Stomach smooth muscle (tissue), 2 donors: ENCODE results near the gene SLC32A1.

Experiments
- H3K27ac ChIP-seq: one replicate; pipeline ENCODE4 v1.7.0; 2013; ENCODE audit warnings: mild to moderate bottlenecking, low read length, inconsistent platforms
- H3K27me3 ChIP-seq, 2 donors: one replicate each; pipeline ENCODE4 v1.7.0; 2013; ENCODE audit warnings: low read length in 2 of 2; ENCODE audit not compliant: insufficient read depth in 2 of 2, control insufficient read depth in 1 of 2
- H3K36me3 ChIP-seq, 2 donors: one replicate each; pipeline ENCODE4 v1.7.0; 2013; ENCODE audit warnings: low read length in 2 of 2; ENCODE audit not compliant: control insufficient read depth in 2 of 2, insufficient read depth in 2 of 2
- H3K4me1 ChIP-seq: one replicate; pipeline ENCODE4 v1.7.0; 2013; ENCODE audit warnings: low read length; ENCODE audit not compliant: control insufficient read depth, insufficient read depth
- H3K4me3 ChIP-seq, 2 donors: one replicate each; pipeline ENCODE4 v1.7.0; 2013; ENCODE audit warnings: low read length in 2 of 2
- H3K9ac ChIP-seq, 2 donors: one replicate each; pipeline ENCODE4 v1.7.0; 2013; ENCODE audit warnings: low read length in 2 of 2, mild to moderate bottlenecking in 1 of 2
- H3K9me3 ChIP-seq, 2 donors: one replicate each; pipeline ENCODE4 v1.7.0; 2013; ENCODE audit warnings: low read length in 2 of 2; ENCODE audit not compliant: control insufficient read depth in 2 of 2
- donor health status: healthy.
- donor health status: Pancreatic carcinoma.

The SLC32A1 gene

GRCh38 chr20:38700141-38700540, 24.1 kb upstream of the SLC32A1 start:
- H3K9ac ChIP-seq, result no peak overlapping the region
- H3K9me3 ChIP-seq, result peaks cover 0 to 4% of the 10 kb centered on the region in 2 donors
- no peak overlapping the region for H3K27ac ChIP-seq
- H3K4me1 ChIP-seq, result no peaks in the 10 kb centered on the region
- peaks cover 3 to 17% of the 10 kb centered on the region in 2 donors for H3K27me3 ChIP-seq
- no peak overlapping the region for H3K4me3 ChIP-seq
- no peaks in the 10 kb centered on the region for H3K36me3 ChIP-seq

- H3K9ac ChIP-seq, result no peak overlapping the region
- H3K4me3 ChIP-seq, result no peak overlapping the region
- no peaks in the 10 kb centered on the region for H3K36me3 ChIP-seq
- peaks cover 3 to 20% of the 10 kb centered on the region in 2 donors for H3K27me3 ChIP-seq
- H3K4me1 ChIP-seq, result no peaks in the 10 kb centered on the region
- peaks cover 0 to 4% of the 10 kb centered on the region in 2 donors for H3K9me3 ChIP-seq
- H3K27ac ChIP-seq, result no peak overlapping the region
These were observed 23.4 kb upstream of the SLC32A1 start for GRCh38 chr20:38700926-38701325.

DNA sequence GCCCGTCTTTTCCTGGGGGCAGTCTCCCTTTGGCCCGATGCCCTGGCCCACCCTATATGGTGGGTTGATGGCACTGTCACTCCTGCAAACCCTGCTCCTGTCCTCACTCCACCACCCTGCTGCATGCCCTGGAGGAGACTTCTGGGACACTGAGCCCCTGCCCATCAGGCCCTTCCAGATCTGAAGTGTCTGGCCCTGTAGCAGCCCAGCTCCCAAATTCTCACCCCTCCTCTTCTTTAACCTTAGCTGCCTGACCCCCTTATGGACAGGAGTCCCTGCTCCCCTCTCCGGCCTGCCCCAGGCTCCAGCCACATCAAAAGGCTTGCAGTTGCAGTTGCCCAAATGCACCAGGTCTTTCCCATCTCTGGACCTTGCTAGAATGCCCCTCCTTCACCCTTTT, 20.8 kb upstream of the SLC32A1 start:
- no peaks in the 10 kb centered on the region for H3K36me3 ChIP-seq
- H3K9ac ChIP-seq, result no peak overlapping the region
- H3K4me3 ChIP-seq, result no peak overlapping the region
- peaks cover 0 to 4% of the 10 kb centered on the region in 2 donors for H3K9me3 ChIP-seq
- no peaks in the 10 kb centered on the region for H3K4me1 ChIP-seq
- peaks cover 3 to 22% of the 10 kb centered on the region in 2 donors for H3K27me3 ChIP-seq
- no peak overlapping the region for H3K27ac ChIP-seq

DNA sequence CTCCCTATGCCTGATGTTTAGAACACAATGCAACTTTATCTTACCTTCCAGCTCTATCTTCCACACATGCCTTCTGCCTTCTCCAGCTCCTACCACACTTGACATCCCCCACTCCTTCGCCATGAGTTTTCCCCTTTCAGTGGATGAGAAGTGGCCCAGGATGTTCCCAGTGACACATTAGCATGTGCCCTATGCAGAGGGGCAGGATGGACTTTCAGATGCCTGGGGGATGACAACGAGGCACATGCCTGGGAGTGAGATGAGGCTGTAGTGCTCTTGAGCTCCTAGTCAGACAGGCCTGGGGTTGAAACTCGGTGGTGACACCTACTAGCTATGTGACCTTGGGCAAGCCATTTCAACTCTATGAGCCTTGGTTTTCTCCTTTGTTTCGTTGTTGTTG, 20.1 kb upstream of the SLC32A1 start:
- Histone ChIP-seq H3K9me3 (peaks cover 0 to 4% of the 10 kb centered on the region in 2 donors), H3K36me3 (no peaks in the 10 kb centered on the region), H3K27me3 (peaks cover 3 to 20% of the 10 kb centered on the region in 2 donors), H3K4me3 (no peak overlapping the region), H3K4me1 (no peaks in the 10 kb centered on the region), H3K9ac (no peak overlapping the region), H3K27ac (no peak overlapping the region)

DNA sequence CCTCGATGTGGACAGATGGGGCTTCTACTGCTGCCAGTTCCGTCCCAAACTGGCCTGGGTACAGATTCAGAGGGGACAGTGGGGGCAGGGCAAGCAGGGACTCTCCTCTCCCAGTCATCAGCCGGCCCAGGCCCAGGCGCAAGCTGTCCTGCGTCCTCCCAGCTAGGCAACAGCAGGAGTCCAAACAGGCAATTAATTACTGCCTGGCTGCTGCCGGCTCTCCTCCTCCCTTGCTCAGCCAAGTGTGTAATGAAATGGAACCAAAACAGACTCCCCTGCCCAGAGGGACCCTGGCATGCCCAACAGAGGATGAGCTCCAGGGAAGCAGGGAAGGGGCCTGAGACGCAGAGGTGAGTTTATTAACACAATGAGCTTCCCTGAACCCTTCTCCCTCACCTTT, 17.8 kb upstream of the SLC32A1 start:
- Histone ChIP-seq H3K27ac (no peak overlapping the region), H3K27me3 (peaks cover 3 to 17% of the 10 kb centered on the region in 2 donors), H3K4me3 (no peak overlapping the region), H3K9me3 (peaks cover 0 to 4% of the 10 kb centered on the region in 2 donors), H3K36me3 (no peaks in the 10 kb centered on the region), H3K4me1 (no peaks in the 10 kb centered on the region), H3K9ac (no peak overlapping the region)

- Histone ChIP-seq H3K36me3 (no peaks in the 10 kb centered on the region), H3K9me3 (no peaks in the 10 kb centered on the region), H3K9ac (no peak overlapping the region), H3K4me3 (no peak overlapping the region), H3K27ac (no peak overlapping the region), H3K4me1 (no peaks in the 10 kb centered on the region), H3K27me3 (peaks cover 18 to 43% of the 10 kb centered on the region in 2 donors)
These were observed 10.0 kb upstream of the SLC32A1 start for GRCh38 chr20:38714308-38714707.

GRCh38 chr20:38715646-38716045, 8.6 kb upstream of the SLC32A1 start:
- Histone ChIP-seq H3K4me1 (no peaks in the 10 kb centered on the region), H3K27ac (no peak overlapping the region), H3K27me3 (peaks cover 25 to 56% of the 10 kb centered on the region in 2 donors), H3K9ac (no peak overlapping the region), H3K36me3 (no peaks in the 10 kb centered on the region), H3K9me3 (no peaks in the 10 kb centered on the region), H3K4me3 (no peak overlapping the region)

- Histone ChIP-seq H3K9ac (no peak overlapping the region), H3K4me1 (peaks cover 16% of the 10 kb centered on the region), H3K4me3 (no peak overlapping the region), H3K36me3 (no peaks in the 10 kb centered on the region), H3K27ac (no peak overlapping the region), H3K9me3 (no peaks in the 10 kb centered on the region), H3K27me3 (peaks cover 66 to 81% of the 10 kb centered on the region in 2 donors)
These were observed 1.6 kb upstream of the SLC32A1 start for GRCh38 chr20:38722683-38723016.

DNA sequence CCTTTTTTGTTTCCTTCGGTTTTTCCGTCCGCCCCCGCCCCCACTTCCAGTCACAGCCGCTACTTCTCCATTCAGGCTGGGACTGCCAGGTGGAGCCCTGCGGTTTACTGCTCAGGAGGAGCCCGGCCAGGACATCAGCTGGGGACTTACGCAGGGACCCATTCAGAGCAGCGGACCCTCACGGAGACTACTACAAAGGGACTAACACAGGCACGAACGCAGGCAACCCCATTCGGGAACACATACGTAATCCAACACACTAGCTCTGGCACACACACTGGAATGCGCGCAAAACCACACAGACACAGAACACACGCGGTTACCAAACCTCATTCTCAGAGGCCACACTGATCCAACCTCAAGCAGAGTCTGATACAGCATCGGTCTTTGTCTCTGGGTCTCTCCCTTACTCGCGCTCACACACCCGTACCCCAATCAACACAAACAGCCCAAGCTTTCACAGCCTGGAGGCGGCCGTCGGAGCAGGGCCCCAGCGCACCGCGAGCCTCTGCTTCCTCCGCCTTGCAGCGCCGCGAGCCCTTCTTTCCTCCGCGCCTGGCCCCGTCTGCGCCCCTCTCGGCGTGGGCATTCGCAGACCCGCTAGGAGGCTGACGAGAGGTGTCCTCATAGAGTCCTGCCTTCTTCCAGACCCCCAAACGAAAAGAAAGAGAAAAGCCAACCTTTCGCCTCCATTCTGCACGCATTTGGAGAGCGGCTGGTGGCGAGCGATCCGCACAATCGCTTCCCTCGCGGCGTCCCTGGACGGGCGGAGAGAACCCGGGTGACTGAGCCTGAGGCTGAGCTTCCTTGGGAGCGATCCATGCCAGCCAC, 1.1 kb upstream of the SLC32A1 start:
- Histone ChIP-seq H3K36me3 (no peaks in the 10 kb centered on the region), H3K27me3 (peaks cover 72 to 81% of the 10 kb centered on the region in 2 donors), H3K9me3 (no peaks in the 10 kb centered on the region), H3K4me3 (no peak overlapping the region), H3K4me1 (peaks cover 16% of the 10 kb centered on the region), H3K27ac (no peak overlapping the region), H3K9ac (no peak overlapping the region)

- no peak overlapping the region for H3K4me3 ChIP-seq
- H3K27me3 ChIP-seq, result peaks cover 80 to 83% of the 10 kb centered on the region in 2 donors
- no peak overlapping the region for H3K27ac ChIP-seq
- no peak overlapping the region for H3K9ac ChIP-seq
- no peaks in the 10 kb centered on the region for H3K9me3 ChIP-seq
- H3K4me1 ChIP-seq, result peaks cover 18% of the 10 kb centered on the region
- H3K36me3 ChIP-seq, result no peaks in the 10 kb centered on the region
These were observed 401 bp downstream of the SLC32A1 start for GRCh38 chr20:38724626-38725147.
